GM18511 (cell line): Measurements from ENCODE around the gene MED12L.

ENCODE experiments used
- ATAC-seq: cut with Tn5 transposase; IDR thresholded peaks from one replicate; pipeline ENCODE4 v1.9.1; 2021; ENCODE audit warnings: mild to moderate bottlenecking, moderate library complexity; ENCODE audit not compliant: unreplicated experiment

The MED12L gene

DNA sequence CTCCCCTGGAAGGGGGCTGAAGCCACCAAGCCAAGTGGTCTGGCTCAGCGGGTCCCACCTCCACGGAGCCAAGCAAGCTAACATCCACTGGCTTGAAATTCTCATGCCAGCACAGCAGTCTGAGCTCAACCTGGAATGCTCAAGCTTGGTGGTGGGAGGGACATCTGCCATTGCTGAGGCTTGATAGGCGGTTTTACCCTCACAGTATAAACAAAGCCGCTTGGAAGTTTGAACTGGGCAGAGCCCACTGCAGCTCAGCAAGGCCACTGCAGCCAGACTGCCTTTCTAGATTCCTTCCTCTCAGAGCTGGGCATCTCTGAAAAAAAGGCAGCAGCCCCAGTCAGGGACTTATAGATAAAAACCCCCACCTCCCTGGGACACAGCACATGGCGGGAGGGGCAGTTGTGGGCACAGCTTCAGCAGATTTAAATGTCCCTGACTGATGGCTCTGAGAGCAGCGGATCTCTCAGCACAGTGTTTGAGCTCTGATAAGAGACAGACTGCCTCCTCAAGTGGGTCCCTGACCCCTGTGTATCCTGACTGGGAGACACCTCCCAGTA, 398.6 kb downstream of the MED12L start:
- no peak for ATAC-seq
